GM10266 (cell line): Measurements from ENCODE around the gene NSG1.

Experiments used
- DNase-seq: peaks from one replicate; pipeline ENCODE4 v3.0.0; 2012; ENCODE audit errors: extremely low spot score
- CTCF ChIP-seq: IDR thresholded peaks from 2 replicates; pipeline ENCODE4 v1.5.1; 2012; ENCODE audit warnings: mild to moderate bottlenecking, low read depth; ENCODE audit not compliant: control insufficient read depth, insufficient read depth; ENCODE audit errors: missing control alignments

The NSG1 gene

GRCh38 chr4:4361883-4362282, 25.0 kb upstream of the NSG1 start:
- DNase-seq, result no peak
- no peak for TF ChIP-seq CTCF

- no peak for TF ChIP-seq CTCF
- DNase-seq, result no peak
Observed at GRCh38 chr4:4362991-4363697, 23.8 kb upstream of the NSG1 start.

- TF ChIP-seq CTCF, result no peak
- DNase-seq, result no peak
Observed at GRCh38 chr4:4364061-4364460, 22.8 kb upstream of the NSG1 start.

- no peak for TF ChIP-seq CTCF
- DNase-seq, result no peak
Observed at GRCh38 chr4:4364486-4365208, 22.3 kb upstream of the NSG1 start.

- no peak for TF ChIP-seq CTCF
- no peak for DNase-seq
Observed at GRCh38 chr4:4368809-4369580, 17.9 kb upstream of the NSG1 start.

GRCh38 chr4:4374388-4375098, 12.4 kb upstream of the NSG1 start:
- no peak for DNase-seq
- no peak for TF ChIP-seq CTCF

GRCh38 chr4:4376074-4376473, 10.8 kb upstream of the NSG1 start:
- no peak for DNase-seq

More at GRCh38 chr4:4376074-4376473, 10.8 kb upstream of the NSG1 start:
- no peak for TF ChIP-seq CTCF
